Activated T-cell treated with anti-CD3 and anti-CD28 coated beads for 4 hours (primary cell): ENCODE results near the gene TGM4.

Source experiments
- DNase-seq: peaks from one replicate; pipeline ENCODE4 v3.0.0-alpha.2; 2020

Gene TGM4

GRCh38 chr3:44958386-44958785 lies 84.0 kb downstream of the TGM4 start:
- DNase-seq: no peak

GRCh38 chr3:44960387-44961026 lies 86.1 kb downstream of the TGM4 start:
- DNase-seq: no peak

GRCh38 chr3:44961888-44962287 lies 87.5 kb downstream of the TGM4 start:
- no peak for DNase-seq

- DNase-seq: no peak
Observed at GRCh38 chr3:44962621-44963393, 88.4 kb downstream of the TGM4 start.

GRCh38 chr3:44963571-44964325 lies 89.3 kb downstream of the TGM4 start:
- DNase-seq: no peak
